HL-60 (cell line): ENCODE measurements around the gene CNGB1.

Source experiments
- DNase-seq, 2 experiments: peaks; one replicate each; pipeline ENCODE4 v3.0.0-alpha.2; 2010 to 2020; ENCODE audit warnings: low read depth in 1 of 2, low spot score in 1 of 2
- H3K27ac ChIP-seq: fragments of 250-450 bp; sonication (Bioruptor Pico); replicated peaks from 2 replicates; pipeline ENCODE4 v1.5.1; 2020; ENCODE audit warnings: mild to moderate bottlenecking, moderate library complexity
- H3K27me3 ChIP-seq: fragments of 250-450 bp; sonication (Bioruptor Pico); 2 replicates; pipeline ENCODE4 v1.5.1; 2021; ENCODE audit warnings: mild to moderate bottlenecking, moderate library complexity; ENCODE audit not compliant: insufficient read depth, poor library complexity, severe bottlenecking
- H3K4me3 ChIP-seq: replicated peaks from 2 replicates; pipeline ENCODE4 v1.5.1; 2011; ENCODE audit warnings: mild to moderate bottlenecking, control low read depth, low read length; ENCODE audit not compliant: insufficient read depth
- GABPA ChIP-seq: IDR thresholded peaks from 2 replicates; pipeline ENCODE4 v1.6.1; 2012; ENCODE audit warnings: low read depth
- POLR2AphosphoS5 ChIP-seq: IDR thresholded peaks from 2 replicates; pipeline ENCODE4 v1.6.1; 2012; ENCODE audit warnings: low read depth
- SPI1 ChIP-seq: IDR thresholded peaks from 2 replicates; pipeline ENCODE4 v1.6.1; 2012; ENCODE audit warnings: low read depth, mild to moderate bottlenecking, borderline replicate concordance
- TF ChIP-seq, protein P1 (sequence below): IDR thresholded peaks from one replicate; pipeline ENCODE4 v1.5.1; 2011; ENCODE audit warnings: low read length, control low read depth, inconsistent platforms; ENCODE audit not compliant: insufficient read depth
- TF ChIP-seq, protein P2 (sequence below): IDR thresholded peaks from 2 replicates; pipeline ENCODE4 v1.6.1; 2012; ENCODE audit warnings: low read depth; ENCODE audit not compliant: insufficient replicate concordance

CNGB1 gene

DNA sequence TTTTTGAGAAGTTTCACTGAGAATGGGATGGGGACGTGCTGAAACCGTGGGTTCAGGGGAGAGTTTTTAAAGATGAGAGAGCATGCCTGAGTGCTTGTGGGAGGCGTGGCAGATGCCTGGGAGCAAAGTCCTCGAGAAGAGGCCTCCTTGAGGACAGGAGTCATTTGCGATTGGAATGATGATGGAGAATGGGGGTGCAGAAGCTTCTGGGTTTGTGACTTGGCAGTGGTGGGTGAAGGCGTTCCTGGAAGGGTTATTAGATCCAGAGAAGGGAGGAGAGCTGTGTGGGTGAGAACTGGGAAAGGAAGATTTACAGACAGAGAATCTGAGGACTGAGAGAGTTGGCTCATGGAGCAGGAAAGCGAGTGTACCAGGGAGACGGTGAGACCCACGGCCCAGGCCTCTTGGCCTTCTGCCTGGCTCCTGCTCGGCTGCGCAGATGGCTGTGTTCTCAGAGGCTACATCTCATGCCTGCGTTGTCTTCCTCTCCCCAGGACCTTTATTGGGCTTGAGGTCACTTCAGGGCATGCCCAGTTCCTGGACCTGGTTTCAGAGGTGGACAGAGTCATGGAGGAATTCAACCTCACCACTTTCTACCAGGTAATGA lies 46.0 kb upstream of the CNGB1 start:
- no peak overlapping the region for H3K27ac ChIP-seq
- TF ChIP-seq SPI1 = no peak
- TF ChIP-seq POLR2AphosphoS5 = no peak
- TF ChIP-seq, protein P1, sequence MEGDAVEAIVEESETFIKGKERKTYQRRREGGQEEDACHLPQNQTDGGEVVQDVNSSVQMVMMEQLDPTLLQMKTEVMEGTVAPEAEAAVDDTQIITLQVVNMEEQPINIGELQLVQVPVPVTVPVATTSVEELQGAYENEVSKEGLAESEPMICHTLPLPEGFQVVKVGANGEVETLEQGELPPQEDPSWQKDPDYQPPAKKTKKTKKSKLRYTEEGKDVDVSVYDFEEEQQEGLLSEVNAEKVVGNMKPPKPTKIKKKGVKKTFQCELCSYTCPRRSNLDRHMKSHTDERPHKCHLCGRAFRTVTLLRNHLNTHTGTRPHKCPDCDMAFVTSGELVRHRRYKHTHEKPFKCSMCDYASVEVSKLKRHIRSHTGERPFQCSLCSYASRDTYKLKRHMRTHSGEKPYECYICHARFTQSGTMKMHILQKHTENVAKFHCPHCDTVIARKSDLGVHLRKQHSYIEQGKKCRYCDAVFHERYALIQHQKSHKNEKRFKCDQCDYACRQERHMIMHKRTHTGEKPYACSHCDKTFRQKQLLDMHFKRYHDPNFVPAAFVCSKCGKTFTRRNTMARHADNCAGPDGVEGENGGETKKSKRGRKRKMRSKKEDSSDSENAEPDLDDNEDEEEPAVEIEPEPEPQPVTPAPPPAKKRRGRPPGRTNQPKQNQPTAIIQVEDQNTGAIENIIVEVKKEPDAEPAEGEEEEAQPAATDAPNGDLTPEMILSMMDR = no peak
- TF ChIP-seq, protein P2, sequence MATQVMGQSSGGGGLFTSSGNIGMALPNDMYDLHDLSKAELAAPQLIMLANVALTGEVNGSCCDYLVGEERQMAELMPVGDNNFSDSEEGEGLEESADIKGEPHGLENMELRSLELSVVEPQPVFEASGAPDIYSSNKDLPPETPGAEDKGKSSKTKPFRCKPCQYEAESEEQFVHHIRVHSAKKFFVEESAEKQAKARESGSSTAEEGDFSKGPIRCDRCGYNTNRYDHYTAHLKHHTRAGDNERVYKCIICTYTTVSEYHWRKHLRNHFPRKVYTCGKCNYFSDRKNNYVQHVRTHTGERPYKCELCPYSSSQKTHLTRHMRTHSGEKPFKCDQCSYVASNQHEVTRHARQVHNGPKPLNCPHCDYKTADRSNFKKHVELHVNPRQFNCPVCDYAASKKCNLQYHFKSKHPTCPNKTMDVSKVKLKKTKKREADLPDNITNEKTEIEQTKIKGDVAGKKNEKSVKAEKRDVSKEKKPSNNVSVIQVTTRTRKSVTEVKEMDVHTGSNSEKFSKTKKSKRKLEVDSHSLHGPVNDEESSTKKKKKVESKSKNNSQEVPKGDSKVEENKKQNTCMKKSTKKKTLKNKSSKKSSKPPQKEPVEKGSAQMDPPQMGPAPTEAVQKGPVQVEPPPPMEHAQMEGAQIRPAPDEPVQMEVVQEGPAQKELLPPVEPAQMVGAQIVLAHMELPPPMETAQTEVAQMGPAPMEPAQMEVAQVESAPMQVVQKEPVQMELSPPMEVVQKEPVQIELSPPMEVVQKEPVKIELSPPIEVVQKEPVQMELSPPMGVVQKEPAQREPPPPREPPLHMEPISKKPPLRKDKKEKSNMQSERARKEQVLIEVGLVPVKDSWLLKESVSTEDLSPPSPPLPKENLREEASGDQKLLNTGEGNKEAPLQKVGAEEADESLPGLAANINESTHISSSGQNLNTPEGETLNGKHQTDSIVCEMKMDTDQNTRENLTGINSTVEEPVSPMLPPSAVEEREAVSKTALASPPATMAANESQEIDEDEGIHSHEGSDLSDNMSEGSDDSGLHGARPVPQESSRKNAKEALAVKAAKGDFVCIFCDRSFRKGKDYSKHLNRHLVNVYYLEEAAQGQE = no peak
- no peak for TF ChIP-seq GABPA
- H3K27me3 ChIP-seq = no peaks in the 10 kb centered on the region
- H3K4me3 ChIP-seq = no peak overlapping the region
- DNase-seq = no peak

DNA sequence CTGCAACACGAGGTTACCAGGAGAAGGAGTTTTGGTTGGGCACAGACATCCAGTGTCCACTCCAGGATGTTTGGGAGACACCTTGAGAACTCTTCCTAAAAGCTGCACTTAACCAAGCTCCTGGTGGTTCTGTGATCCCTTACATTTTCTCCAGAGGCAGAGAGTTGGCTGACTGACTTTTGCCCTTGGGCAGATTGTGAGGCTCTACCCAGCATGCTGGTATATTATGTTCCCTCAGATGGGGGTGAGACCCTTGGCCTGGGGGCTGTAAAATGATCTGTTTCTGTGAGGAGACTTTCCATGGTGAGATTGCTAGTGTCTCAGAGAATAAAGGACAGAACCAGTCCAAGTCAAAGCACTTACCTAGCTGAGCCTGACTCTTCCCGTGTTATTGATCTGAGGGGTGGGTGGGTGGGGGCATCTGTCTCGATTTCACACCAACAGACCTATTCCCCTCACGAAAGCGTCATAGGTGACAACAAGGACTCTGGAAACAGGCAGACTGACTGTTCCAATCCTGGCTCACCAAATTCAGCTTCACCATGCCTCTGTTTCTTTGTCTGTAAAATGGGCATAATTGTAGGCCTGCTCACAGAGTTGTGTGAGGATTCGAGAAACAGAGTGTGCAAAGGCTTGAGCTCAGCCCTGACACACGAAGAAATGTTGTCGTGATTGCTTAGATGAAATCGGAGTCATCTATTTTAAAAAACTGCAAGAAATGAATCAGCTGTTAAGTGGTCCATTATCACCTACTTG lies 42.5 kb upstream of the CNGB1 start:
- Histone ChIP-seq H3K4me3 (no peak overlapping the region), H3K27ac (no peak overlapping the region), H3K27me3 (no peaks in the 10 kb centered on the region)
- no peak for TF ChIP-seq POLR2AphosphoS5
- TF ChIP-seq, protein P2 = no peak
- TF ChIP-seq SPI1 = no peak
- TF ChIP-seq, protein P1 = no peak
- no peak for DNase-seq

DNA sequence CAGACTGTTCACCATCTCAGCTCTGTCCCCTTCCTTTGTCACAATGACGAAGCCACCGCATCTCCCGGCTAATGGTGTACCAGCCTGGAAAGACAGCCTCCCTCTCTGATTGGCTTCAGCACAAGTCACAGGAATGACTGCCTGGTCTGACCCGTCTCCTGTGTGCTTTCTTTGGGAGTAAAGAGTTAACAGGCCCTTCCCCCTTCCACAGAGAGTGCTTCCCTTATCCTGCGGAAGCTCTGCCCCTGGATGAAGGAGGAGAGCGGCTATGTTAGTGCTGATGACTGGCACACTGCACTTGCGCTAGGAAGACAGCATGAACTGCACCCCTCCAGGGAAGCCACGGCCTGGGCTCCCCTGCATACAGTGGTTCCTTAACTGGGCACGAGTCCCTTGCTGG lies 41.6 kb upstream of the CNGB1 start:
- no peaks in the 10 kb centered on the region for H3K27me3 ChIP-seq
- H3K27ac ChIP-seq = no peak overlapping the region
- no peak overlapping the region for H3K4me3 ChIP-seq
- TF ChIP-seq POLR2AphosphoS5 (no peak), GABPA (no peak), SPI1 (no peak)
- TF ChIP-seq, protein P2 = no peak
- TF ChIP-seq, protein P1 = no peak
- no peak for DNase-seq
